Nephron progenitor cell (in vitro differentiated cells): ENCODE data around the gene ZPBP.

Experiments used
- DNase-seq: peaks from one replicate; pipeline ENCODE4 v3.0.0; 2021
- H3K27ac Mint-ChIP-seq: 2 replicates; pipeline ENCODE4 v1.8.0; 2021; ENCODE audit warnings: mild to moderate bottlenecking, moderate library complexity, mixed read lengths
- H3K27me3 Mint-ChIP-seq: 2 replicates; pipeline ENCODE4 v1.8.0; 2021; ENCODE audit warnings: mild to moderate bottlenecking, low read depth, mixed read lengths; ENCODE audit not compliant: poor library complexity
- H3K36me3 Mint-ChIP-seq: 2 replicates; pipeline ENCODE4 v1.8.0; 2021; ENCODE audit warnings: low read depth, mixed read lengths
- H3K4me1 Mint-ChIP-seq: 2 replicates; pipeline ENCODE4 v1.8.0; 2021; ENCODE audit warnings: mixed read lengths
- H3K4me3 Mint-ChIP-seq: 2 replicates; pipeline ENCODE4 v1.8.0; 2021; ENCODE audit warnings: mild to moderate bottlenecking, moderate library complexity, mixed read lengths
- H3K9me3 Mint-ChIP-seq: 2 replicates; pipeline ENCODE4 v1.8.0; 2021; ENCODE audit warnings: mild to moderate bottlenecking, moderate library complexity, mixed read lengths
- CTCF ChIP-seq: fragments of 200-600 bp; sonication (generic); IDR thresholded peaks from 2 replicates; pipeline ENCODE4 v1.5.0; 2021; ENCODE audit warnings: antibody characterized with exemption

Gene ZPBP

GRCh38 chr7:49974035-49974434 is 119.0 kb downstream of the ZPBP start:
- H3K9me3 Mint-ChIP-seq = no peaks in the 10 kb centered on the region
- H3K4me1 Mint-ChIP-seq = no peaks in the 10 kb centered on the region
- H3K27me3 Mint-ChIP-seq = no peaks in the 10 kb centered on the region
- TF ChIP-seq CTCF = no peak
- H3K36me3 Mint-ChIP-seq = no peaks in the 10 kb centered on the region
- no peak overlapping the region for H3K27ac Mint-ChIP-seq
- H3K4me3 Mint-ChIP-seq = no peak overlapping the region
- no peak for DNase-seq

- DNase-seq = no peak
- no peaks in the 10 kb centered on the region for H3K4me1 Mint-ChIP-seq
- H3K4me3 Mint-ChIP-seq = no peak overlapping the region
- no peaks in the 10 kb centered on the region for H3K27me3 Mint-ChIP-seq
- no peaks in the 10 kb centered on the region for H3K36me3 Mint-ChIP-seq
- no peak overlapping the region for H3K27ac Mint-ChIP-seq
- no peak for TF ChIP-seq CTCF
- peaks cover 17% of the 10 kb centered on the region for H3K9me3 Mint-ChIP-seq
These were observed 155.4 kb downstream of the ZPBP start for GRCh38 chr7:49937608-49938007.

GRCh38 chr7:49931627-49932026 is 161.4 kb downstream of the ZPBP start:
- Mint-ChIP-seq H3K27ac (no peak overlapping the region), H3K9me3 (peaks cover 36% of the 10 kb centered on the region), H3K27me3 (peaks cover 3% of the 10 kb centered on the region), H3K36me3 (peaks cover 5% of the 10 kb centered on the region), H3K4me1 (no peaks in the 10 kb centered on the region), H3K4me3 (no peak overlapping the region)
- no peak for TF ChIP-seq CTCF
- DNase-seq = no peak

GRCh38 chr7:49928787-49929186 is 164.3 kb downstream of the ZPBP start:
- no peak for TF ChIP-seq CTCF
- no peak overlapping the region for H3K27ac Mint-ChIP-seq
- H3K4me3 Mint-ChIP-seq = no peak overlapping the region
- H3K9me3 Mint-ChIP-seq = peaks cover 36% of the 10 kb centered on the region
- DNase-seq = no peak
- H3K27me3 Mint-ChIP-seq = peaks cover 3% of the 10 kb centered on the region
- no peaks in the 10 kb centered on the region for H3K4me1 Mint-ChIP-seq
- H3K36me3 Mint-ChIP-seq = peaks cover 5% of the 10 kb centered on the region

- Mint-ChIP-seq H3K27me3 (peaks cover 3% of the 10 kb centered on the region), H3K36me3 (peaks cover 5% of the 10 kb centered on the region), H3K4me3 (no peak overlapping the region), H3K4me1 (no peaks in the 10 kb centered on the region), H3K27ac (no peak overlapping the region), H3K9me3 (peaks cover 33% of the 10 kb centered on the region)
- TF ChIP-seq CTCF = no peak
- DNase-seq = no peak
These were observed 165.4 kb downstream of the ZPBP start for GRCh38 chr7:49927631-49928030.

- Mint-ChIP-seq H3K36me3 (peaks cover 5% of the 10 kb centered on the region), H3K4me3 (no peak overlapping the region), H3K4me1 (no peaks in the 10 kb centered on the region), H3K27ac (no peak overlapping the region), H3K9me3 (peaks cover 24% of the 10 kb centered on the region), H3K27me3 (peaks cover 3% of the 10 kb centered on the region)
- TF ChIP-seq CTCF = no peak
- no peak for DNase-seq
These were observed 166.3 kb downstream of the ZPBP start for GRCh38 chr7:49926720-49927119.
